ENCODE results near the gene KCNJ10. TPM values are rescaled to one million over a fixed set of nuclear protein-coding genes. Genes with fewer than 3 reads are reported as not detected.

KCNJ10 gene
- total RNA-seq, 1 experiment from 2014 or later: 0.08 TPM

DNA sequence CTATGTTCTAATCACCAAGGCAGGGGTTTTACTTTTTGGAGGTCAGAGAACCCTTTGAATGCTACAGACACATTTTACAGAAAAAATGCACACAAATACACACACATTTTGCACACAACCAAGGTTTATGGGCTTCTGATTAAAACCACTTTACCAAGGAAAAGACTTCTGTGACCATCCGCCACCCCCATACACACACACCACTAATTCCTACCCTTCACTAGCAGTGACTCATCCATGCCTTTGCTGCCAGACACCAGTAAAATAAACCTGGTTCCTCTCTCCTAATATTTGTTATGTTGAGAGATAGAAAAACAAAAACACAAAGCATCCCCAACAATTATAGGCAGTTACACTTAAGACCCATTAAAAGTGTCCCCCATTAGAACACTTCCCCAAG lies 51.1 kb downstream of the KCNJ10 start:
- H3K4me3 ChIP-seq (ENCODE audit: low read depth in 2 of 2, low read length in 2 of 2): no peak overlapping the region
- ATAC-seq (no peak), DNase-seq (ENCODE audit: low read depth, low spot score) (no peak)
- H3K4me1 ChIP-seq (ENCODE audit: control insufficient read depth, insufficient read depth, low read length): no peaks in the 10 kb centered on the region
- no TSS peak for BruUV-seq (replicated peaks)
- POLR2A ChIA-PET: no interaction called here
- no peaks in the 10 kb centered on the region for H3K36me3 ChIP-seq (ENCODE audit: control insufficient read depth, insufficient read depth, low read length)
- intact Hi-C loops (cut with micrococcal nuclease; ENCODE audit: unreplicated experiment) (no loop called here), in situ Hi-C loops (cut with HindIII; ENCODE audit: low pct_unique_long_range_greater_than_20kb, low sequenced_read_pairs) (no loop called here)
- H3K27me3 ChIP-seq (ENCODE audit: control insufficient read depth, insufficient read depth, low read length): peaks cover 8% of the 10 kb centered on the region; the same call in 1 of the 2 replicates
- H3K9me3 ChIP-seq (ENCODE audit: control insufficient read depth, insufficient read depth, low read depth, low read length): no peaks in the 10 kb centered on the region
- H3K27ac ChIP-seq (ENCODE audit: low read length): no peak overlapping the region
- TF ChIP-seq SIN3A (IDR thresholded peaks at IDR 0.05; ENCODE audit: borderline replicate concordance, insufficient read depth, low read depth, low read length) (no peak), REST (IDR thresholded peaks at IDR 0.05; ENCODE audit: insufficient read depth in 1 of 2, low read depth in 2 of 2, low read length in 1 of 2) (no peak), POLR2AphosphoS5 (IDR thresholded peaks at IDR 0.05; ENCODE audit: low read depth, low read length) (no peak), TCF7L2 (IDR thresholded peaks at IDR 0.05; ENCODE audit: low read depth, low read length) (no peak), CTCF (IDR thresholded peaks at IDR 0.05) (no peak)
- CTCF ChIA-PET: no interaction called here

DNA sequence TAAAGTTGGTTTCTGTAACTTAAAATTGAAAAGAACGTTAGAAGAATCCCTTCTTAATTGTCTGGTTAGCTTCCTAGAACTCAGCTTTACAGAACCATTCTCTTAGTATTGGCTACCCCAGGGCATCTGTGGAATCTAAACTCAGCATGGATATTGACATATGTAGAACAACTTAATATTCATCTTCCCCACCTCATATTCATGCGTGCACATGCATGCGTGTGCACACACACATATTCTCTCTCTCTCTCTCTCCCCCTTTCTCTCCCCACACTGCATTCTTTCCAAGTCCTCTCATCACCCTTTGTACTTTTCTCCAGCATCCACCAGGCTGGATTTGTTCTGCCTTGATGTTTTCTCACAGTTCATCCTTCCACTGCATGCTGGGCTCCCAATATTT lies 51.6 kb downstream of the KCNJ10 start:
- no peak overlapping the region for H3K27ac ChIP-seq (ENCODE audit: low read length)
- CTCF ChIA-PET: no interaction called here
- ATAC-seq (no peak), DNase-seq (ENCODE audit: low read depth, low spot score) (no peak)
- BruUV-seq (replicated peaks): no TSS peak
- no peak overlapping the region for H3K4me3 ChIP-seq (ENCODE audit: low read depth in 2 of 2, low read length in 2 of 2)
- H3K27me3 ChIP-seq (ENCODE audit: control insufficient read depth, insufficient read depth, low read length): peaks cover 8% of the 10 kb centered on the region; the same call in 1 of the 2 replicates
- H3K4me1 ChIP-seq (ENCODE audit: control insufficient read depth, insufficient read depth, low read length): no peaks in the 10 kb centered on the region
- in situ Hi-C loops (cut with HindIII; ENCODE audit: low pct_unique_long_range_greater_than_20kb, low sequenced_read_pairs): no loop called here
- no peaks in the 10 kb centered on the region for H3K36me3 ChIP-seq (ENCODE audit: control insufficient read depth, insufficient read depth, low read length)
- POLR2A ChIA-PET: no interaction called here
- intact Hi-C loops (cut with micrococcal nuclease; ENCODE audit: unreplicated experiment): no loop called here
- H3K9me3 ChIP-seq (ENCODE audit: control insufficient read depth, insufficient read depth, low read depth, low read length): no peaks in the 10 kb centered on the region
- no peak for TF ChIP-seq SIN3A (IDR thresholded peaks at IDR 0.05; ENCODE audit: borderline replicate concordance, insufficient read depth, low read depth, low read length)
- TF ChIP-seq CTCF (IDR thresholded peaks at IDR 0.05): no peak
- TF ChIP-seq TCF7L2 (IDR thresholded peaks at IDR 0.05; ENCODE audit: low read depth, low read length): no peak
- no peak for TF ChIP-seq REST (IDR thresholded peaks at IDR 0.05; ENCODE audit: insufficient read depth in 1 of 2, low read depth in 2 of 2, low read length in 1 of 2)
- no peak for TF ChIP-seq POLR2AphosphoS5 (IDR thresholded peaks at IDR 0.05; ENCODE audit: low read depth, low read length)
